Upper lobe of left lung (tissue), 6 donors: ENCODE data around the gene ANKS3. TPM values are rescaled to one million over a fixed set of nuclear protein-coding genes. Genes with fewer than 3 reads are reported as not detected.

Source experiments
- ATAC-seq, 2 donors: fragments of 200-7000 bp; cut with Tn5 transposase; one replicate each; pipeline ENCODE4 v1.9.1; 2022; ENCODE audit warnings: mild to moderate bottlenecking in 2 of 2, moderate library complexity in 2 of 2; ENCODE audit not compliant: low FRiP score in 2 of 2
- DNase-seq, 2 donors: peaks; one replicate each; pipeline ENCODE4 v3.0.0-alpha.2; 2019 to 2020
- H3K27ac ChIP-seq, 4 donors: fragments of 200-600 bp; sonication (generic); one replicate each; pipeline ENCODE4 v1.5.1; 2016 to 2019
- H3K27me3 ChIP-seq, 4 donors: fragments of 200-600 bp; sonication (generic); one replicate each; pipeline ENCODE4 v1.5.1; 2017 to 2019
- H3K36me3 ChIP-seq, 4 donors: fragments of 200-600 bp; sonication (generic); one replicate each; pipeline ENCODE4 v1.5.1; 2016 to 2019
- H3K4me1 ChIP-seq, 4 donors: fragments of 200-600 bp; sonication (generic); one replicate each; pipeline ENCODE4 v1.5.1; 2018 to 2019
- H3K4me3 ChIP-seq, 4 donors: fragments of 200-600 bp; sonication (generic); one replicate each; pipeline ENCODE4 v1.5.1; 2017 to 2019; ENCODE audit warnings: mild to moderate bottlenecking in 2 of 4, moderate library complexity in 1 of 4
- H3K9me3 ChIP-seq, 4 donors: fragments of 200-600 bp; sonication (generic); one replicate each; pipeline ENCODE4 v1.5.1; 2018 to 2019
- EP300 ChIP-seq, 4 donors: sonication (generic); formaldehyde crosslinking; IDR thresholded peaks; one replicate each; pipeline ENCODE4 v1.5.1; 2017; ENCODE audit warnings: antibody characterized with exemption in 4 of 4, control low read depth in 2 of 4
- POLR2A ChIP-seq, 4 donors: fragments of 450-650 bp; IDR thresholded peaks; one replicate each; pipeline ENCODE4 v1.5.1; 2016 to 2017; ENCODE audit warnings: antibody characterized with exemption in 4 of 4, mild to moderate bottlenecking in 2 of 4
- POLR2AphosphoS5 ChIP-seq, 2 donors: sonication (generic); formaldehyde crosslinking; IDR thresholded peaks; one replicate each; pipeline ENCODE4 v1.5.1; 2017; ENCODE audit warnings: antibody characterized with exemption in 2 of 2
- WGBS, 2 donors: methylation state at CpG; one replicate each; pipeline ENCODE4 v1.1.5; 2017 to 2018; 5-methylcytosine and 5-hydroxymethylcytosine counted together
- total RNA-seq, 6 donors: library from RNA; depleted of rRNA in 4 of 6; stranded (reverse); fragments of >200 nt in 4 of 6; gene quantifications; one replicate each; pipeline versions ENCODE4 v1.1.0 to v1.2.1, GENCODE V29; 2016 to 2021
- TF ChIP-seq, protein P1 (sequence below), 6 experiments: fragments of 450-650 bp in 4 of 6; fragments of 200-600 bp in 2 of 6; sonication (generic) in 2 of 6; IDR thresholded peaks; one replicate each; pipeline ENCODE4 v1.5.1; 2016 to 2019; ENCODE audit warnings: antibody characterized with exemption in 6 of 6
- donor health status: DM: no; HTN: no; CAD: no; lungs with moderate emphysema.
- donor health status: DM: no; HTN: yes; CAD: no; lungs with severe emphysema.

The ANKS3 gene
- total RNA-seq, 6 donors from 2014 or later, result 17.9 to 67.1 (median 20.0) TPM

GRCh38 chr16:4777339-4778049, 43.4 kb upstream of the ANKS3 start:
- no peaks in the 10 kb centered on the region for H3K9me3 ChIP-seq
- H3K27me3 ChIP-seq, result no peaks in the 10 kb centered on the region
- H3K4me3 ChIP-seq, result no peak overlapping the region
- 88 to 94% methylated on average over 2 to 17 of the region's 17 CpGs for WGBS, 2 donors
- H3K27ac ChIP-seq, result no peak overlapping the region
- ATAC-seq, result no peak
- H3K4me1 ChIP-seq, result no peaks in the 10 kb centered on the region
- no peak for TF ChIP-seq POLR2AphosphoS5 (IDR thresholded peaks at IDR 0.05)
- TF ChIP-seq EP300 (IDR thresholded peaks at IDR 0.05), result no peak
- TF ChIP-seq POLR2A (IDR thresholded peaks at IDR 0.05), result no peak
- TF ChIP-seq, protein P1, sequence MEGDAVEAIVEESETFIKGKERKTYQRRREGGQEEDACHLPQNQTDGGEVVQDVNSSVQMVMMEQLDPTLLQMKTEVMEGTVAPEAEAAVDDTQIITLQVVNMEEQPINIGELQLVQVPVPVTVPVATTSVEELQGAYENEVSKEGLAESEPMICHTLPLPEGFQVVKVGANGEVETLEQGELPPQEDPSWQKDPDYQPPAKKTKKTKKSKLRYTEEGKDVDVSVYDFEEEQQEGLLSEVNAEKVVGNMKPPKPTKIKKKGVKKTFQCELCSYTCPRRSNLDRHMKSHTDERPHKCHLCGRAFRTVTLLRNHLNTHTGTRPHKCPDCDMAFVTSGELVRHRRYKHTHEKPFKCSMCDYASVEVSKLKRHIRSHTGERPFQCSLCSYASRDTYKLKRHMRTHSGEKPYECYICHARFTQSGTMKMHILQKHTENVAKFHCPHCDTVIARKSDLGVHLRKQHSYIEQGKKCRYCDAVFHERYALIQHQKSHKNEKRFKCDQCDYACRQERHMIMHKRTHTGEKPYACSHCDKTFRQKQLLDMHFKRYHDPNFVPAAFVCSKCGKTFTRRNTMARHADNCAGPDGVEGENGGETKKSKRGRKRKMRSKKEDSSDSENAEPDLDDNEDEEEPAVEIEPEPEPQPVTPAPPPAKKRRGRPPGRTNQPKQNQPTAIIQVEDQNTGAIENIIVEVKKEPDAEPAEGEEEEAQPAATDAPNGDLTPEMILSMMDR (IDR thresholded peaks at IDR 0.05), result no peak
- DNase-seq, result peak in 1 of 2 donors; percentile 62
- H3K36me3 ChIP-seq, result no peaks in the 10 kb centered on the region

DNA sequence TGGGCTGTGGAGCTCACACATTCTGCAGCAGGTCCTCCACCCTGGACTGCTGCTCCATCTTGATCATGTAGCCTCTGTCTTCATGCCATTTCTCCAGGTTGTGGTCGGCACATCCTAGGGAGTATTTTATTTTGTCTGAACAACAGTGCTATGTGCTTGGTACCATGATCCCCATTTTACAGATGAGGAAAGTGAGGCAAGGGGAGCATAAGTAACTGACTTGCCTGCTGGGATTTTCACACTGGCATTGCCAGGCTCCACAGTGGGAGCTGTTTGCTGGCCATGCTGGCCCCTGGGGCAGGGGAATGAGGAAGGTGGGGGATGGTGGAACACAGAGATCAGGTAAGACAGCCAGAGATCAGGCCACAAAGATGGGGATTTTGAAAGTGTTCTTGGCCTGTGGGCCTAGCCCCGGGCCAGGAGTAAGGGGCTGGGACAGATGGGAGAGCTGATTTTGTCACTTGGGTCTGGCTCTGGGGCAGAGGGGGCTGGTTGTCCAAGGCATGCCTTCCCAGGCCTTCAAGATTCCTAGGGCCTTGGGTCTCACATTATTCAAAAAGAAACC, 42.2 kb upstream of the ANKS3 start:
- no peaks in the 10 kb centered on the region for H3K9me3 ChIP-seq

GRCh38 chr16:4775005-4775404, 40.9 kb upstream of the ANKS3 start:
- H3K36me3 ChIP-seq, result no peaks in the 10 kb centered on the region
- H3K27ac ChIP-seq, result no peak overlapping the region
- no peak overlapping the region for H3K4me3 ChIP-seq
- no peaks in the 10 kb centered on the region for H3K9me3 ChIP-seq
- 72 to 87% methylated on average over 4 of the region's 13 CpGs for WGBS, 2 donors
- no peak for DNase-seq
- TF ChIP-seq POLR2AphosphoS5 (IDR thresholded peaks at IDR 0.05), result no peak
- no peak for TF ChIP-seq EP300 (IDR thresholded peaks at IDR 0.05)
- no peak for TF ChIP-seq POLR2A (IDR thresholded peaks at IDR 0.05)
- TF ChIP-seq, protein P1 (IDR thresholded peaks at IDR 0.05), result no peak
- H3K27me3 ChIP-seq, result no peaks in the 10 kb centered on the region
- H3K4me1 ChIP-seq, result no peaks in the 10 kb centered on the region
- ATAC-seq, result no peak

More for the DNA sequence above, 42.2 kb upstream of the ANKS3 start:
- H3K27ac ChIP-seq, result no peak overlapping the region
- H3K4me1 ChIP-seq, result no peaks in the 10 kb centered on the region
- DNase-seq (no peak), ATAC-seq (no peak)
- H3K4me3 ChIP-seq, result no peak overlapping the region
- H3K36me3 ChIP-seq, result no peaks in the 10 kb centered on the region
- TF ChIP-seq POLR2AphosphoS5 (IDR thresholded peaks at IDR 0.05), result no peak
- TF ChIP-seq, protein P1 (IDR thresholded peaks at IDR 0.05), result no peak
- WGBS, 2 donors, result 88 to 92% methylated on average over 2 of the region's 2 CpGs
- H3K27me3 ChIP-seq, result no peaks in the 10 kb centered on the region

DNA sequence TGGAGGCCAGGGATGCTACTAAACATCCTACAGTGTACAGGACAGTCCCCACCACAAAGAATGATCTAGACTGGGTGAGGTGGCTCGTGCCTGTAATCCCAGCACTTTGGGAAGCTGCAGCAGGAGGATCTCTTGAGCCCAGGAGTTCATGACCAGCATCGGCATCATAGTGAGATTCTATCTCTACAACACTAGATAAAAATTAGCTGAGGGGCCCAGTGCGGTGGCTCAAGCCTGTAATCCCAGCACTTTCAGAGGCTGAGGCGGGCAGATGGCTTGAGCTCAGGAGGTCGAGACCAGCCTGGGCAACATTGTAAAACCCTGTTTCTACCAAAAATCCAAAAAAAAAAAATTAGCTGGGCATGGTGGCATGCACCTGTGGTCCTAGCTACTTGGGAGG, 38.3 kb upstream of the ANKS3 start:
- no peaks in the 10 kb centered on the region for H3K36me3 ChIP-seq
- DNase-seq, result no peak
- no peak for ATAC-seq
- TF ChIP-seq EP300 (IDR thresholded peaks at IDR 0.05), result no peak
- TF ChIP-seq POLR2A (IDR thresholded peaks at IDR 0.05), result no peak
- no peak for TF ChIP-seq POLR2AphosphoS5 (IDR thresholded peaks at IDR 0.05)
- TF ChIP-seq, protein P1 (IDR thresholded peaks at IDR 0.05), result no peak
- no peak overlapping the region for H3K4me3 ChIP-seq
- no peak overlapping the region for H3K27ac ChIP-seq
- no peaks in the 10 kb centered on the region for H3K27me3 ChIP-seq
- H3K4me1 ChIP-seq, result peaks cover 12 to 17% (median 13%) of the 10 kb centered on the region in 4 donors
- 84% methylated on average over 5 of the region's 5 CpGs for WGBS, 2 donors
- no peaks in the 10 kb centered on the region for H3K9me3 ChIP-seq

- Histone ChIP-seq H3K4me3 (no peak overlapping the region), H3K4me1 (peaks cover 12 to 19% (median 13%) of the 10 kb centered on the region in 4 donors), H3K27ac (no peak overlapping the region), H3K36me3 (no peaks in the 10 kb centered on the region), H3K9me3 (no peaks in the 10 kb centered on the region), H3K27me3 (no peaks in the 10 kb centered on the region)
- TF ChIP-seq, protein P1 (IDR thresholded peaks at IDR 0.05), result no peak
- TF ChIP-seq POLR2A (IDR thresholded peaks at IDR 0.05), result no peak
- TF ChIP-seq POLR2AphosphoS5 (IDR thresholded peaks at IDR 0.05), result no peak
- no peak for TF ChIP-seq EP300 (IDR thresholded peaks at IDR 0.05)
- 58 to 64% methylated on average over 3 of the region's 3 CpGs for WGBS, 2 donors
- DNase-seq (no peak), ATAC-seq (no peak)
Observed at GRCh38 chr16:4771646-4772045, 37.6 kb upstream of the ANKS3 start.
